GM18951 (cell line): ENCODE data around the gene PFN4.

Experiments used
- POLR2A ChIP-seq: IDR thresholded peaks from 4 replicates; pipeline ENCODE4 v1.6.1; 2011; ENCODE audit warnings: mild to moderate bottlenecking; ENCODE audit not compliant: insufficient read length, insufficient read depth; ENCODE audit errors: extremely low read depth
- in situ Hi-C: fragments of 300-500 bp; cut with MboI; formaldehyde crosslinking; loops from one replicate; pipeline ENCODE4 v1.12.0; 2022; ENCODE audit warnings: low sequenced_read_pairs, mixed read lengths, inconsistent platforms; ENCODE audit not compliant: unreplicated experiment

The PFN4 gene

GRCh38 chr2:24080701-24081100 lies 42.4 kb downstream of the PFN4 start:
- no peak for TF ChIP-seq POLR2A
- in situ Hi-C loops: no loop called here

GRCh38 chr2:24077879-24078278 lies 45.3 kb downstream of the PFN4 start:
- in situ Hi-C loops: no loop called here
- TF ChIP-seq POLR2A: no peak

GRCh38 chr2:24077535-24077877 lies 45.6 kb downstream of the PFN4 start:
- in situ Hi-C loops: no loop called here
- no peak for TF ChIP-seq POLR2A

- TF ChIP-seq POLR2A: no peak
- in situ Hi-C loops: no loop called here
Observed at GRCh38 chr2:24076849-24077534, 46.1 kb downstream of the PFN4 start.

- peak; percentile 91 for TF ChIP-seq POLR2A
- in situ Hi-C loops: no loop called here
Observed at GRCh38 chr2:24075915-24076848, 47.0 kb downstream of the PFN4 start, which contains the start of gene SF3B6. SF3B6 (minus strand) TSS chr2:24076326; CDS start chr2:24076229, 97 bp downstream.

- in situ Hi-C loops: no loop called here
- TF ChIP-seq POLR2A: no peak
Observed at GRCh38 chr2:24075259-24075658, 47.9 kb downstream of the PFN4 start.

- no peak for TF ChIP-seq POLR2A
- in situ Hi-C loops: no loop called here
Observed at GRCh38 chr2:24073816-24074215, 49.3 kb downstream of the PFN4 start.

- in situ Hi-C loops: no loop called here
- TF ChIP-seq POLR2A: no peak
Observed at GRCh38 chr2:24072259-24072658, 50.9 kb downstream of the PFN4 start.

GRCh38 chr2:24065341-24065740 lies 57.8 kb downstream of the PFN4 start:
- in situ Hi-C loops: no loop called here
- TF ChIP-seq POLR2A: no peak
